Activated T-cell treated with anti-CD3 and anti-CD28 coated beads, Interleukin-2, amount 50 U/mL, for 24 hours (primary cell): ENCODE results near the gene ST6GAL1.
A peak's percentile ranks its signal among the peaks of the same experiment; 100 is the strongest.
"Not testable (repeated sequence)": the region's sequence is repeated elsewhere in the genome, so short reads cannot be mapped to it uniquely, and the experiment has no call there.

Experiments
- DNase-seq: peaks from one replicate; pipeline ENCODE4 v3.0.0-alpha.2; 2020
- H3K27ac Mint-ChIP-seq: 2 replicates; pipeline ENCODE4 v1.8.0; 2020; ENCODE audit warnings: mild to moderate bottlenecking, mixed read lengths
- H3K27me3 Mint-ChIP-seq: 2 replicates; pipeline ENCODE4 v1.8.0; 2020; ENCODE audit warnings: mixed read lengths
- H3K36me3 Mint-ChIP-seq: 2 replicates; pipeline ENCODE4 v1.8.0; 2020; ENCODE audit warnings: low read depth, mixed read lengths
- H3K4me1 Mint-ChIP-seq: 2 replicates; pipeline ENCODE4 v1.8.0; 2020; ENCODE audit warnings: low read depth, mixed read lengths
- H3K4me3 Mint-ChIP-seq: 2 replicates; pipeline ENCODE4 v1.8.0; 2020; ENCODE audit warnings: mild to moderate bottlenecking, moderate library complexity, mixed read lengths
- H3K9me3 Mint-ChIP-seq: 2 replicates; pipeline ENCODE4 v1.8.0; 2020; ENCODE audit warnings: mixed read lengths

The ST6GAL1 gene

DNA sequence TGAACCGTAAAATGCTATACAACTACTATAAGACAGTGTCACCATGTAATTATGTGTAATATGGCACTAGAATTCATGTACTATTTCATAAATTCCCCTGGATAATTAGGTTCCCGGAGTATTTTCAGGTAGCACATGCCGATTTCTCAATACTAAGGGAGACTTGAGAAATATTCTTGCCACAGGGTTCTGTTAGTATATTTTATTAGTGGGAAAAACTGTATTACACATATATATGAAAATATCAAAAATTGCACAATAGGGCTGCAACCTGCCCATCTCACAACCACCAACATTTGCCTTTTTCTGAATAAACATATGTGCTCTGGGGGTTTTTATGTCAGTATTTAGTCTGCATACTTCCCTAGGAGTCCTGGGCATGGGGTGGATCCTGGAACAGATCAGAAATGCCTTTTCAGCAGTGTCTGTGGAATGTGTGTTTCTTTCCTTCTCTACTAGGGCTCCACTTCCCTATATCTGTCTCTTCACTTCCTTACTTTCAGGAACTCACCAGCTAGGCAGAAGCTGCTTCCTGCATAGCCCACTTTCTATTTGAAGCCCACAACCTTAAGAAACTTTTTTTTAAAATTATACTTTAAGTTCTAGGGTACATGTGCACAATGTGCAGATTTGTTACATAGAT is 121.5 kb downstream of the ST6GAL1 start:
- Mint-ChIP-seq H3K9me3 (peaks cover 33% of the 10 kb centered on the region), H3K4me3 (no peak overlapping the region), H3K27me3 (no peaks in the 10 kb centered on the region), H3K4me1 (peaks cover 71% of the 10 kb centered on the region), H3K27ac (no peak overlapping the region), H3K36me3 (peaks cover 99% of the 10 kb centered on the region)
- no peak for DNase-seq

DNA sequence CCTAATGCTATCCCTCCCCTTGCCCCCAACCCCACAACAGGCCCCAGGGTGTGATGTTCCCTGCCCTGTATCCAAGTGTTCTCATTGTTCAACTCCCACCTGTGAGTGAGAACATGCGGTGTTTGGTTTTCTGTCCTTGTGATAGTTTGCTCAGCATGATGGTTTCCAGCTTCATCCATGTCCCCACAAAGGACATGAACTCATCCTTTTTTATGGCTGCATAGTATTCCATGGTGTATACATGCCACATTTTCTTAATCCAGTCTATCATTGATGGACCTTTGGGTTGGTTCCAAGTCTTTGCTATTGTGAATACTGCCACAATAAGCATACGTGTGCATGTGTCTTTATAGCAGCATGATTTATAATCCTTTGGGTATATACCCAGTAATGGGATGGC is 122.1 kb downstream of the ST6GAL1 start:
- not testable (repeated sequence) for H3K27me3 Mint-ChIP-seq, H3K27ac Mint-ChIP-seq, H3K4me3 Mint-ChIP-seq, DNase-seq
- Mint-ChIP-seq H3K36me3 (peaks cover 99% of the 10 kb centered on the region), H3K9me3 (peaks cover 36% of the 10 kb centered on the region), H3K4me1 (peaks cover 70% of the 10 kb centered on the region)

DNA sequence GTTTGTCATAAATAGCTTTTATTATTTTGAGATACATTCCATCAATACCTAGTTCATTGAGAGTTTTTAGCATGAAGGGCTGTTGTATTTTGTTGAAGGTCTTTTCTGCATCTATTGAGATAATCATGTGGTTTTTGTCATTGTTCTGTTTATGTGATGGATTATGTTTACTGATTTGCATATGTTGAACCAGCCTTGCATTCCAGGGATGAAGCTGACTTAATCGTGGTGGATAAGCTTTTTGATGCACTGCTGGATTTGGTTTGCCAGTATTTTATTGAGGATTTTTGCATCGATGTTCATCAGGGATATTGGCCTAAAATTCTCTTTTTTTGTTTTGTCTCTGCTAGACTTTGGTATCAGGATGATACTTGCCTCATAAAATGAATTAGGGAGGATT is 124.1 kb downstream of the ST6GAL1 start:
- H3K4me1 Mint-ChIP-seq: peaks cover 70% of the 10 kb centered on the region
- H3K27ac Mint-ChIP-seq, H3K4me3 Mint-ChIP-seq, H3K27me3 Mint-ChIP-seq, DNase-seq: not testable (repeated sequence)
- peaks cover 99% of the 10 kb centered on the region for H3K36me3 Mint-ChIP-seq
- peaks cover 36% of the 10 kb centered on the region for H3K9me3 Mint-ChIP-seq

DNA sequence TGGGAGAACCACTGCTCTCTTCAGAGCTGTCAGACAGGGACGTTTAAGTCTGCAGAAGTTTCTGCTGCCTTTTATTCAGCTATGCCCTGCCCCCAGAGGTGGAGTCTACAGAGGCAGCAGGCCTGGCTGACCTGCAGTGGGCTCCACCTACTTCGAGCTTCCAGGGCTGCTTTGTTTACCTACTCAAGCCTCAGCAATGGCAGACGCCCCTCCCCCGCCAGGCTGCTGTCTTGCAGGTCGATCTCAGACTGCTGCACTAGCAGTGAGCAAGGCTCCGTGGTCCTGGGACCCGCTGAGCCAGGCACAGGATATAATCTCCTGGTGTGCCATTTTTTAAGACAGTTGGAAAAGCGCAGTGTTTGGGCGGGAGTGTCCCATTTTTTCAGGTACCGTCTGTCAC is 127.5 kb downstream of the ST6GAL1 start:
- Mint-ChIP-seq H3K36me3 (peaks cover 98% of the 10 kb centered on the region), H3K9me3 (peaks cover 32% of the 10 kb centered on the region), H3K4me1 (peaks cover 77% of the 10 kb centered on the region), H3K27ac (peak overlapping the region; percentile 18)
- DNase-seq, H3K27me3 Mint-ChIP-seq, H3K4me3 Mint-ChIP-seq: not testable (repeated sequence)

DNA sequence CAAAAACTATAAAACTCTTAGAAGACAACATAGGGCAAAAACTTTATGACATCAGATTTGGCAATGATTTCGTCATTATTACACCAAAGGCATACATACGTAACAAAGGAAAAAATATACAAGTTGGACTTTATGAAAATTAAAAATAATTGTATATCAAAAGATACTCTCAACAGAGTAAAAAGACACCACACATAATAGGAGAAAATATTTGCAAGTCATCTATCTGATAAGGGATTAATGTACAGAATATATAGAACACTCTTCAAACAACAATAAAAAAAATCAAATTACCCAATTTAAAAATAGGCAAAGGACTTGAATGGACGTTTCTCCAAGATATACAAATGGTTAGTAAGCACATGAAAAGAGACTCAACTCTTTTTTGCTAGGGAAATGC is 131.4 kb downstream of the ST6GAL1 start:
- Mint-ChIP-seq H3K36me3 (peaks cover 96% of the 10 kb centered on the region), H3K27me3 (no peaks in the 10 kb centered on the region), H3K9me3 (peaks cover 4% of the 10 kb centered on the region), H3K27ac (peak overlapping the region; percentile 65), H3K4me3 (no peak overlapping the region), H3K4me1 (peaks cover 85% of the 10 kb centered on the region)
- no peak for DNase-seq

DNA sequence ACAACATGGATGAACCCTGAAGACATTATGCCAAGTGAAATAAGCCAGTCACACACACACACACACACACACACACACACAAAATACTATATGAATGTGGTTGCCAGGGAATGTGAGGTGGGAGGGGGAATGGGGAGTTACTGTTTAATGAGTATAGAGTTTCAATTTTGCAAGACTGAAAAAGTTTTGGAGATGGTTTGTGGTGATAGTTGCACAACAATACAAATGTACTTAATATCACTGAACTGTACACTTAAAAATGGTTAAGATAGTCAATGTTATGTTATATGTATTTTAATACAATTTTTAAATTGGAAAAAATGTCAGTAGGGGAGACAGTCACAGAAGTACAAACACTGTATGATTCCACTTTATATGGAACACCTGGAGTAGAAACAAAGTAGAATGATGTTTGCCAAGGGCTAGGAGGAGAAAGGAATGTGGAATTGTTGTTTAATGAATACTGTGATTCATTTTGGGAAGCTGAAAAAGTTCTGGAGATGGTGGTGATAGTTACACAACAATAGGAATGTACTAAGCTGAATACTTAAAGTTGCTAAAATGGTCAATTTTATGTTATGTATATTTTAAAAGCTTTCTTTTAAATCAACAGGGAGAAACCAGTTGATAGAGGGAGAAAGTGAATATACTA is 132.3 kb downstream of the ST6GAL1 start:
- Mint-ChIP-seq H3K36me3 (peaks cover 95% of the 10 kb centered on the region), H3K27ac (peak overlapping the region; percentile 90), H3K9me3 (no peaks in the 10 kb centered on the region), H3K27me3 (no peaks in the 10 kb centered on the region), H3K4me3 (no peak overlapping the region), H3K4me1 (peaks cover 82% of the 10 kb centered on the region)
- no peak for DNase-seq

DNA sequence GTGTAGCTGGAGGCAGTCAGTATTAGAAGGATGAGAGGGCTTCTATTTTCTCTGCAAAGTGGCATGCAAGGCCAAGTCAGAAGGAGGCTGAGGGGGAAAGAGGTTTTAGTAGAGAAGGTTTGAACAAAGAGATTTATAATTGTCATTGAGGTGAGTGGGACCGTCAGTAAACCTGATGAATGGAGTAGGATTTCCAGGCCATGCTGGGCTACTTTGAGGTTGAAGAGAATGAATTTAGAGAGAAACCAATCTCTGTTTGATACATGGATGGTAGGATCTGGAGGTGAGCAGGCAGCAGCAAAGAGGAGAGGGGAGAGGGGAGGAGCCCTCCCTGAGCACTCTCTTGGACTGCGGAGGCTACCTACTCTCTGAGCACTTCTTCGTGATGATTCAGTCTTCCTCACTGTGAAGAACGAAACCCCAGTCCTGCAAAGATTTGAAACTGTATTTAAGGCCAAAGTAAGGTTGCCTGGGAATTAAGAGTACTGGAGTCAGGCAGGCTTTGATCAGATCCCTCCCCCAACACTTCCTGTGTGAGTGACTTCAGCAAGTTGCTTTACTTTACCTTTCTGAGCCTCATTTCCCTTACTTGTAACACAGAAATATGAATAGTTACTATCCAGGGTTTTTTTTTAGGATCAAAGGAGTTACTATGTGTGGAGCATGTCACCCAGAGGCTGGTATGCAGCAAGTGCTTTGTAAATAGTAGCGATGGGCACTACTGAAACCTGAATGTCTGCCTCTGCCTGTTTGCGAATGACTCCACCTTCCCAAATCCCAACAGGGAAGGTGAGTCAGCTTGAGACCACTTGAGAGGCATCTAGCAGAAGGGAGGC is 133.2 kb downstream of the ST6GAL1 start:
- Mint-ChIP-seq H3K4me3 (peak overlapping the region; percentile 3), H3K27ac (peak overlapping the region; percentile 90), H3K36me3 (peaks cover 95% of the 10 kb centered on the region), H3K9me3 (no peaks in the 10 kb centered on the region), H3K27me3 (no peaks in the 10 kb centered on the region), H3K4me1 (peaks cover 82% of the 10 kb centered on the region)
- DNase-seq: no peak

DNA sequence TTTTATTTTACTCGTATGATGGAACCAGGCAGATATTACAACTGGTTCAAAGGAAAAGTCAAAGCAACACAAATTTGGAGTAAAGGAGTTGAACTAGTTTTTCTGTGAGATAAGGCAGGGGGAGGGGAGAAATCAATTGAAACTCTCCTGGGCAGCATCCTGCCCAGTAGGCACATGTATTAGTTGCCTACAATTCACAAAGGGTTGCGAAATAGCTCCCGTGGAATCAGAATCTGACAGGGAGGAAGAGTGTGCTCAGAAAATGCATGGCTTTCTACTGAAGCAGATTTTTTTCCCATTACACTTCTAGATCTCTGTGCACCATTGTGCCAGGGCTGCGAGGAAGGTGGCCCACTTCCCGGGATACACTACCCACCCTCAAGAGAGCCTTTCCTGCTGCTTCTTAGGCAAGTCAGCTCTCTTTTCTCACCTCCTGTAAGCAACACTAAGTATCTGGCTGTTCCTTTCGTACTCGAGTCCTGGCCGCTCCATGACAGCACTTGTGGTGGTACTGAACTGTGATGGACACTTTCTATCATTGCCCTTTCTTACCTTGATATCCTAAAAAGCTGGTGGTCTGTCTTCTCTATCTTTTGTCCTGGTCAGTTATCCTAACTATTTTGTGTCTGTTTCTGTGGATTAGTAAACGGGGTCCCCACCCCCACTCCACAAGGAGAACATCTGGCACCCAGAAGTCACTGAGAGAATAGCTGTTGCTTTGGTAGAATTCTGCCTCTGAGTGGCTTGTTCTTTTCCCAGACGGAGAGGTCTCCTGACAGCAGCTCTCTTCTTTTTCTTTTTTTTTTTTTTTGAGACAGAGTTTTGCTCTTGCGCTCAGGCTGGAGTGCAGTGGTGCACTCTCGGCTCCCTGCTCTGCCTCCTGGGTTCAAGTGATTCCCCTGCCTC is 134.1 kb downstream of the ST6GAL1 start:
- no peak overlapping the region for H3K4me3 Mint-ChIP-seq
- peaks cover 95% of the 10 kb centered on the region for H3K36me3 Mint-ChIP-seq
- DNase-seq: no peak
- H3K27ac Mint-ChIP-seq: peak overlapping the region; percentile 90
- no peaks in the 10 kb centered on the region for H3K27me3 Mint-ChIP-seq
- no peaks in the 10 kb centered on the region for H3K9me3 Mint-ChIP-seq
- peaks cover 75% of the 10 kb centered on the region for H3K4me1 Mint-ChIP-seq

DNA sequence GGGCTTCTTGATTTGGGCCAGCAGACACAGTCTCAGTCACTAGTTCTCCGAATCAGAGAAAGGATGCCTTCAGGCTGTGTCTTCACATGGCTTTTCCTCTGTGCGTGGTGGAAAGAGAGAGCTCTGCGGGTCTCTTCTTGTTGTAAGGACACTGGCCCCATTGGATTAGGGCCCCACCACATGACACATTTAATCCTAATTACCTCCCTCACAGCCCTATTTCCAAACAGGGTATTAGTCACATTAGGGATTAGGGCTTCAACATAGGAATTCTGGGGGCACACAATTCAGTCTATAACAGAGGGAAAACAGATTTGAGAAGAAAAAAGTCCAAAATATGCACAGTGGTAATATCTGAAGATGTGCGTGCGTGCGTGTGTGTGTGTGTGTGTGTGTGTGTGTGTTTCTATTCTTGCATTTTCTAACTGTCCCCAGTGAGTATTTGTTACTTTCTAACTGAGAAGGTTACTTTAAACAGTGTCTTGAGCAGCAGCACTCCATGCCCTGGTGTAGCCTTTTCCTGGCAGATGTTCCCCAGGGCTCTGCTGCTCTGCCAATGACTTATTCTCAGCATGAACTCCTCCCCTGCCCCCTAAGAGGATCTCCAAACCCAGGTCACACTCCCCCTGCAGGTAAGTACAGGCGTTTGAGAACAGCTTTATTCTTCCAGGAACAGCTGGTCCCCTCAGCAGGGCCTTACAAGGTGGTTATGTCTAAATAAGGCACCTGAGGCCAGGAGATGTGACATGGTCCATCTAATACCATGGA is 136.1 kb downstream of the ST6GAL1 start:
- DNase-seq: peak; percentile 48
- H3K27me3 Mint-ChIP-seq: no peaks in the 10 kb centered on the region
- H3K4me1 Mint-ChIP-seq: peaks cover 68% of the 10 kb centered on the region
- H3K27ac Mint-ChIP-seq: peak overlapping the region; percentile 80
- H3K4me3 Mint-ChIP-seq: no peak overlapping the region
- peaks cover 95% of the 10 kb centered on the region for H3K36me3 Mint-ChIP-seq
- no peaks in the 10 kb centered on the region for H3K9me3 Mint-ChIP-seq

DNA sequence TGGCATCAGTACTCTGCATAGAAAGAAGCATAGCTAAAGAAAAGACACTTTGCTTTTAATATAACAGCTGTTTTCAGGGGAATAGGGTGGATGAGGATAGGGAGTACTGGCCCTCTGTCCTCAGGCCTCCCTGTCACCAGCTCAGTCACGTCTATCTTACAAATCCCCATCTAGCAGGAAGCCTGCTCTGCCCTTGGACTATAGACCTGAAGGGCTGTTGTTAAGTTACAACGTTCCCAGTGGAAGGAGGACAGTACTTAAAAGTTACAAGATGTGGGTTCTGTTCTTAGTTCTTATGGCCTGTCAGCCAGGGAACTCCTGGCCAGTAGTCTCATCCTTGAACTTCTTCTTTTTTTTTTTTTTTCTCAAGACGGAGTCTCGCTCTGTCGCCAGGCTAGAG is 138.5 kb downstream of the ST6GAL1 start:
- peaks cover 95% of the 10 kb centered on the region for H3K36me3 Mint-ChIP-seq
- H3K9me3 Mint-ChIP-seq: no peaks in the 10 kb centered on the region
- no peak overlapping the region for H3K4me3 Mint-ChIP-seq
- peaks cover 50% of the 10 kb centered on the region for H3K4me1 Mint-ChIP-seq
- H3K27me3 Mint-ChIP-seq: no peaks in the 10 kb centered on the region
- peak overlapping the region; percentile 54 for H3K27ac Mint-ChIP-seq
- no peak for DNase-seq

DNA sequence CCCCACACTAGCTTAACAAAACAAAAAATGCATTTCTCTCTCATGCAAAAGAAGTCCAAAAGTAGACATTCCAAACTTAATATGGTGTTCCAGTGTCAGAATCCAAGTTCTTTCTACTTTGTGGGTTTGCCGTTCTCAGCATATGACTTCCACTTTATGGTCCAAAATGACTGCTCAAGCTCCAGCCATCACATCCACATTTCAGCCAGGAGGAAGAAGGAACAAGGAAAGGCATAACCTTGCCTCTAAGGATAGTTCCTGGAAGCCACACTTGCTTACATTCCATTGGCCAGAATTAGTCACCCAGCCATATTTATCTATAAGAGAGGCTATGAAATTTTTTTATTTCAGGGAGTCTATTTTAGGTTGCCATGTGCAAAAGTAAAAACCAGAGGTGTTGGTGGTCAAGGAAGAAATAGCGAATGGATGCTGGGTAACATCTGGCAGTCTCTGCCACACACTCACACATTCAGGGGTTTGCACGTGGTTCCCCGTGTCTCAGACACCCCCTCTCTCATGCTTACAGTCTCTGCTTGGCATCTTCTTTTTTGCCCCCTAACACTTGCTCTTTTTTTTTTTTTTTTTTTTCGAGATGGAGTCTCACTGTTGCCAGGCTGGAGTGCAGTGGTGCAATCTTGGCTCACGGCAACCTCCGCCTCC is 139.7 kb downstream of the ST6GAL1 start:
- Mint-ChIP-seq H3K4me3 (no peak overlapping the region), H3K27me3 (no peaks in the 10 kb centered on the region), H3K9me3 (no peaks in the 10 kb centered on the region), H3K27ac (peak overlapping the region; percentile 77), H3K4me1 (peaks cover 39% of the 10 kb centered on the region), H3K36me3 (peaks cover 95% of the 10 kb centered on the region)
- no peak for DNase-seq

DNA sequence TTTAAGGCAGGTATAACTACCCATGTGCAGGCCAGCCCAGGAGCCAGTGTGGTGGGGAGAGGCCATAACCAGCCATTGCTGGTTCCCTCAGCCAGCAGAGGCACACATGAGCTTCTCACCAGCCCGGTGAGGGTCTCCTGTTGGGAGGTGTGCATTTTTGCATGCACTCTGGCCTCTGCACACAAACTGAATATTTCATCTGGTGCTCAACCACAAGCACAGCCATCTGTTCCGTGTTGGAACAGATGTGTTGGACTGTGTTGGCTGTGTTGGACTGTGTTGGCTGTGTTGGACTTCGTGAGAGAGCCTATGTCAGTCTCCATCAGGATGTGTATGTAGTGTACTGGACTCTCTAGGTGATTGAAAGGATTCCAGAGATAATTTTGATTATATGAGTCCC is 141.8 kb downstream of the ST6GAL1 start:
- Mint-ChIP-seq H3K36me3 (peaks cover 98% of the 10 kb centered on the region), H3K9me3 (no peaks in the 10 kb centered on the region), H3K4me3 (no peak overlapping the region), H3K27me3 (no peaks in the 10 kb centered on the region), H3K27ac (peak overlapping the region; percentile 64), H3K4me1 (peaks cover 30% of the 10 kb centered on the region)
- no peak for DNase-seq

DNA sequence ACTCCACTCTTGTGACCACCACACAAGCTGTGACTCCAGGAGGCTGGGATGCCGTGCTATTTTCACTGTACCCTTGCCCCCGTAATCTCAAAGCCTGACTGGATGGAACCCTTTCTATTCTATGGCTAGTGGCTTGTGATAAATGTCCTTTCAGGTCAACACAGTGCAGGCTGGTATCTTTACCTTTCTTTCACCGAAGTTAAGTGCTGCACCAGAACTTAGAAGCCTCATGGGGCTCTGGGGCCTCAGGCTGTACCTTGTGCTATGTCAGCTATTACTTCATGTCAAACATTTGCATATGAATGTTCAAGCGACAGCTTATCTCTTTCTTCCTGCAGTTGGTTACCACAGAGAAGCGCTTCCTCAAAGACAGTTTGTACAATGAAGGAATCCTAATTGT is 142.2 kb downstream of the ST6GAL1 start:
- peak overlapping the region; percentile 64 for H3K27ac Mint-ChIP-seq
- no peak for DNase-seq

More for the DNA sequence above, 142.2 kb downstream of the ST6GAL1 start:
- H3K9me3 Mint-ChIP-seq: no peaks in the 10 kb centered on the region
- H3K27me3 Mint-ChIP-seq: no peaks in the 10 kb centered on the region
- H3K4me1 Mint-ChIP-seq: peaks cover 28% of the 10 kb centered on the region
- no peak overlapping the region for H3K4me3 Mint-ChIP-seq
- peaks cover 98% of the 10 kb centered on the region for H3K36me3 Mint-ChIP-seq
